HEK293 (cell line): Measurements from ENCODE around the gene AEBP1.

ENCODE experiments used
- KLF9 ChIP-seq: fragments of 450-650 bp; formaldehyde crosslinking; IDR thresholded peaks from 2 replicates; pipeline ENCODE4 v1.5.1; 2016; ENCODE audit warnings: missing biosample characterization, missing genetic modification characterization, low read depth
- MYNN ChIP-seq: fragments of 450-650 bp; formaldehyde crosslinking; IDR thresholded peaks from 2 replicates; pipeline ENCODE4 v1.5.1; 2016; ENCODE audit warnings: missing biosample characterization, missing genetic modification characterization, borderline replicate concordance
- RBAK ChIP-seq: fragments of 450-650 bp; formaldehyde crosslinking; IDR thresholded peaks from 2 replicates; pipeline ENCODE4 v1.5.1; 2016; ENCODE audit warnings: missing biosample characterization, missing genetic modification characterization
- ZNF174 ChIP-seq: fragments of 450-650 bp; formaldehyde crosslinking; IDR thresholded peaks from 2 replicates; pipeline ENCODE4 v1.5.0; 2017; ENCODE audit warnings: missing biosample characterization, mild to moderate bottlenecking, missing genetic modification characterization
- ZNF274 ChIP-seq, 2 experiments: fragments of 200-500 bp in 1 of 2; fragments of 450-650 bp in 1 of 2; sonication (Bioruptor generic) in 1 of 2; formaldehyde crosslinking in 1 of 2; IDR thresholded peaks; 2 replicates each; pipeline versions ENCODE4 v1.5.1 to v1.6.1; 2014 to 2016; ENCODE audit warnings: borderline replicate concordance in 1 of 2, inconsistent platforms in 1 of 2, low read length in 1 of 2, missing biosample characterization in 1 of 2, missing genetic modification characterization in 1 of 2
- ZNF548 ChIP-seq: fragments of 450-650 bp; formaldehyde crosslinking; IDR thresholded peaks from 2 replicates; pipeline ENCODE4 v1.5.1; 2016; ENCODE audit warnings: missing biosample characterization, missing genetic modification characterization
- ZNF558 ChIP-seq: fragments of 450-650 bp; formaldehyde crosslinking; IDR thresholded peaks from 2 replicates; pipeline ENCODE4 v1.5.1; 2016; ENCODE audit warnings: missing biosample characterization, missing genetic modification characterization
- ZNF571 ChIP-seq: fragments of 450-650 bp; formaldehyde crosslinking; IDR thresholded peaks from 2 replicates; pipeline ENCODE4 v1.5.0; 2017; ENCODE audit warnings: missing biosample characterization, missing genetic modification characterization
- TF ChIP-seq, protein P1 (sequence below): fragments of 450-650 bp; formaldehyde crosslinking; IDR thresholded peaks from 2 replicates; pipeline ENCODE4 v1.5.1; 2016; ENCODE audit warnings: missing biosample characterization, missing genetic modification characterization
- TF ChIP-seq, protein P2 (sequence below): fragments of 450-650 bp; formaldehyde crosslinking; IDR thresholded peaks from 2 replicates; pipeline ENCODE4 v1.5.1; 2016; ENCODE audit warnings: missing biosample characterization, missing genetic modification characterization
- TF ChIP-seq, protein P3 (sequence below): fragments of 450-650 bp; formaldehyde crosslinking; IDR thresholded peaks from 2 replicates; pipeline ENCODE4 v1.5.1; 2016; ENCODE audit warnings: missing biosample characterization, missing genetic modification characterization

DNA sequence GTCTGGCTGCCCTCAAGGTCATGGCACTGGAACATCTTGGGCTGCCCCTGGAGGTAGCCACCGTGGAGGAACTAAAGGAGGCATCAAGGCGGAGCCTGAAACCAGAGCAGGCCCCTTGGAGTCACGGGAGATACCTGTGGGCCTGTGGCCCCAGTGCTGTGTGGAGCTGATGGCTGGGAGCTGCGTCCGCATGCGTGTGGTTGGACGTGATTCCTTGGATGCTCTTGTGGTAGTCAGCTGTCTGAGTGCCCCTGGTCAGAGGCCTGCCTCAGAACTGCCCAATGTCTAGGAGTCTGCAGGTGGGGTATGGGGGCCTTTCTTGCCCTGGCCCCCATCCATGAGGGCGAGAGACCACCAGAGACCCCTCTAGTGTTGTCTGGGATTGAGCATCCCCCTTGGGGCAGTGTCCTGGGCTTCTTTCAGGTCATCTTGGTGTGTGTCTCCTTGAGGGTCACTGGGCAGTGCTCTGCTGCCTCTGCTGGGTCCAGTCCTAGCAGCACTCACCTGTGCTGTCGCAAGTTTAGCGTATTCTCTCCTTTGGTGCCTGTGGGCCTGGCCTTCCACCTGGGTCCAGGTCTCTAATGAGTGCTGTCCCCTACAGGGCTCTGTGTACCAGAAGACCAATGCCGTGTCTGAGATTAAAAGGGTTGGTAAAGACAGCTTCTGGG, 46.8 kb upstream of the AEBP1 start:
- TF ChIP-seq KLF9 (tag by site-specific recombination) (no peak), ZNF571 (tag by site-specific recombination) (no peak), RBAK (tag by site-specific recombination) (no peak), ZNF558 (tag by site-specific recombination) (no peak), ZNF174 (no peak), ZNF548 (tag by site-specific recombination) (no peak), MYNN (no peak), ZNF274 (IDR thresholded peaks at IDR 0.05; ENCODE audit: low read length) (no peak), ZNF274 (tag by site-specific recombination; IDR thresholded peaks at IDR 0.05; ENCODE audit: borderline replicate concordance) (no peak)
- TF ChIP-seq, protein P1, sequence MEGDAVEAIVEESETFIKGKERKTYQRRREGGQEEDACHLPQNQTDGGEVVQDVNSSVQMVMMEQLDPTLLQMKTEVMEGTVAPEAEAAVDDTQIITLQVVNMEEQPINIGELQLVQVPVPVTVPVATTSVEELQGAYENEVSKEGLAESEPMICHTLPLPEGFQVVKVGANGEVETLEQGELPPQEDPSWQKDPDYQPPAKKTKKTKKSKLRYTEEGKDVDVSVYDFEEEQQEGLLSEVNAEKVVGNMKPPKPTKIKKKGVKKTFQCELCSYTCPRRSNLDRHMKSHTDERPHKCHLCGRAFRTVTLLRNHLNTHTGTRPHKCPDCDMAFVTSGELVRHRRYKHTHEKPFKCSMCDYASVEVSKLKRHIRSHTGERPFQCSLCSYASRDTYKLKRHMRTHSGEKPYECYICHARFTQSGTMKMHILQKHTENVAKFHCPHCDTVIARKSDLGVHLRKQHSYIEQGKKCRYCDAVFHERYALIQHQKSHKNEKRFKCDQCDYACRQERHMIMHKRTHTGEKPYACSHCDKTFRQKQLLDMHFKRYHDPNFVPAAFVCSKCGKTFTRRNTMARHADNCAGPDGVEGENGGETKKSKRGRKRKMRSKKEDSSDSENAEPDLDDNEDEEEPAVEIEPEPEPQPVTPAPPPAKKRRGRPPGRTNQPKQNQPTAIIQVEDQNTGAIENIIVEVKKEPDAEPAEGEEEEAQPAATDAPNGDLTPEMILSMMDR (tag by site-specific recombination), result no peak
- TF ChIP-seq, protein P2, sequence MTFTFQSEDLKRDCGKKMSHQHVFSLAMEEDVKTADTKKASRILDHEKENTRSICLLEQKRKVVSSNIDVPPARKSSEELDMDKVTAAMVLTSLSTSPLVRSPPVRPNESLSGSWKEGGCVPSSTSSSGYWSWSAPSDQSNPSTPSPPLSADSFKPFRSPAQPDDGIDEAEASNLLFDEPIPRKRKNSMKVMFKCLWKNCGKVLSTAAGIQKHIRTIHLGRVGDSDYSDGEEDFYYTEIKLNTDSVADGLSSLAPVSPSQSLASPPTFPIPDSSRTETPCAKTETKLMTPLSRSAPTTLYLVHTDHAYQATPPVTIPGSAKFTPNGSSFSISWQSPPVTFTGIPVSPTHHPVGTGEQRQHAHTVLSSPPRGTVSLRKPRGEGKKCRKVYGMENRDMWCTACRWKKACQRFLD, result no peak
- TF ChIP-seq, protein P3, sequence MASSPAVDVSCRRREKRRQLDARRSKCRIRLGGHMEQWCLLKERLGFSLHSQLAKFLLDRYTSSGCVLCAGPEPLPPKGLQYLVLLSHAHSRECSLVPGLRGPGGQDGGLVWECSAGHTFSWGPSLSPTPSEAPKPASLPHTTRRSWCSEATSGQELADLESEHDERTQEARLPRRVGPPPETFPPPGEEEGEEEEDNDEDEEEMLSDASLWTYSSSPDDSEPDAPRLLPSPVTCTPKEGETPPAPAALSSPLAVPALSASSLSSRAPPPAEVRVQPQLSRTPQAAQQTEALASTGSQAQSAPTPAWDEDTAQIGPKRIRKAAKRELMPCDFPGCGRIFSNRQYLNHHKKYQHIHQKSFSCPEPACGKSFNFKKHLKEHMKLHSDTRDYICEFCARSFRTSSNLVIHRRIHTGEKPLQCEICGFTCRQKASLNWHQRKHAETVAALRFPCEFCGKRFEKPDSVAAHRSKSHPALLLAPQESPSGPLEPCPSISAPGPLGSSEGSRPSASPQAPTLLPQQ (tag by site-specific recombination), result no peak
